Natural killer cell (primary cell): ENCODE results near the gene OR4D1. TPM values are rescaled to one million over a fixed set of nuclear protein-coding genes. Genes with fewer than 3 reads are reported as not detected.

Source experiments
- ATAC-seq, 3 donors: fragments of 150-1000 bp in 2 of 3; fragments of 200-7000 bp in 1 of 3; cut with Tn5 transposase; 1 replicate in 1 of 3; 2 replicates in 2 of 3; pipeline ENCODE4 v1.10.0; 2021; ENCODE audit warnings: mild to moderate bottlenecking in 2 of 3, moderate library complexity in 2 of 3
- DNase-seq, 2 donors: peaks; one replicate each; pipeline versions ENCODE4 v3.0.0 to v3.0.0-alpha.2; 2013 to 2021; ENCODE audit warnings: mixed read lengths in 1 of 2
- H3K27ac ChIP-seq: one replicate; pipeline ENCODE4 v1.5.1; 2013; ENCODE audit warnings: mild to moderate bottlenecking, low read length
- H3K27me3 ChIP-seq: one replicate; pipeline ENCODE4 v1.6.1; 2013; ENCODE audit warnings: low read length; ENCODE audit not compliant: control insufficient read depth, insufficient read depth
- H3K36me3 ChIP-seq: one replicate; pipeline ENCODE4 v1.6.1; 2013; ENCODE audit warnings: low read length; ENCODE audit not compliant: control insufficient read depth, insufficient read depth
- H3K4me1 ChIP-seq: one replicate; pipeline ENCODE4 v1.6.1; 2013; ENCODE audit warnings: low read length; ENCODE audit not compliant: control insufficient read depth, insufficient read depth
- H3K4me3 ChIP-seq: one replicate; pipeline ENCODE4 v1.5.1; 2013; ENCODE audit warnings: low read length
- H3K9me3 ChIP-seq: one replicate; pipeline ENCODE4 v1.6.1; 2013; ENCODE audit warnings: low read length; ENCODE audit not compliant: control insufficient read depth, insufficient read depth
- H3K27ac Mint-ChIP-seq, 2 donors: one replicate each; pipeline ENCODE4 v1.8.0; 2022; ENCODE audit warnings: mild to moderate bottlenecking in 2 of 2, mixed read lengths in 2 of 2, moderate library complexity in 1 of 2
- H3K27me3 Mint-ChIP-seq, 2 donors: one replicate each; pipeline ENCODE4 v1.8.0; 2022; ENCODE audit warnings: low read depth in 2 of 2, mixed read lengths in 2 of 2
- H3K36me3 Mint-ChIP-seq: one replicate; pipeline ENCODE4 v1.8.0; 2022; ENCODE audit warnings: mixed read lengths
- H3K4me1 Mint-ChIP-seq, 2 donors: one replicate each; pipeline ENCODE4 v1.8.0; 2022; ENCODE audit warnings: mixed read lengths in 2 of 2
- H3K4me3 Mint-ChIP-seq: one replicate; pipeline ENCODE4 v1.8.0; 2022; ENCODE audit warnings: mild to moderate bottlenecking, moderate library complexity, mixed read lengths
- H3K9me3 Mint-ChIP-seq, 2 donors: one replicate each; pipeline ENCODE4 v1.8.0; 2022; ENCODE audit warnings: mixed read lengths in 2 of 2
- CTCF ChIP-seq: fragments of 200-600 bp; IDR thresholded peaks from one replicate; pipeline ENCODE4 v1.8.0; 2022; ENCODE audit warnings: antibody characterized with exemption
- WGBS: methylation state at CpG from one replicate; pipeline ENCODE4 v1.1.7; 2013; ENCODE audit warnings: missing lambda C conversion rate; ENCODE audit not compliant: insufficient coverage; 5-methylcytosine and 5-hydroxymethylcytosine counted together
- intact Hi-C: fragments of 100-400 bp; cut with micrococcal nuclease; formaldehyde crosslinking; loops from one replicate; pipeline ENCODE4 v1.14.2; 2022
- total RNA-seq, 4 donors: library from RNA; stranded (reverse); fragments of 120-200 nt in 1 of 4; gene quantifications; one replicate each; pipeline versions ENCODE4 v1.2.3 to v1.2.4, GENCODE V29; 2013 to 2022

The OR4D1 gene
- total RNA-seq, 3 donors from 2014 or later (not counting 1 experiment from before 2014, with no cell fraction given), result 1.0 to 1.6 (median 1.2) TPM

- Histone ChIP-seq H3K4me1 (no peaks in the 10 kb centered on the region), H3K27ac (no peak overlapping the region), H3K9me3 (peaks cover 4% of the 10 kb centered on the region), H3K27me3 (no peaks in the 10 kb centered on the region), H3K4me3 (no peak overlapping the region), H3K36me3 (no peaks in the 10 kb centered on the region)
- Mint-ChIP-seq H3K36me3 (peaks cover 37% of the 10 kb centered on the region), H3K4me1 (no peaks in the 10 kb centered on the region), H3K9me3 (peaks cover 6 to 18% of the 10 kb centered on the region in 2 donors), H3K27me3 (no peaks in the 10 kb centered on the region), H3K4me3 (no peak overlapping the region), H3K27ac (no peak overlapping the region)
- no CpG with 5 or more reads among the region's 1 CpG for WGBS
- DNase-seq (no peak), ATAC-seq (no peak)
- intact Hi-C loops, result no loop called here
- TF ChIP-seq CTCF, result no peak
These were observed 3.4 kb upstream of the OR4D1 start for GRCh38 chr17:58144801-58145200.

GRCh38 chr17:58148609-58149008 is 425 bp downstream of the OR4D1 start:
- Histone ChIP-seq H3K4me1 (peaks cover 17% of the 10 kb centered on the region), H3K9me3 (peaks cover 4% of the 10 kb centered on the region), H3K27me3 (no peaks in the 10 kb centered on the region), H3K36me3 (no peaks in the 10 kb centered on the region), H3K27ac (no peak overlapping the region), H3K4me3 (no peak overlapping the region)
- Mint-ChIP-seq H3K9me3 (peaks cover 6 to 18% of the 10 kb centered on the region in 2 donors), H3K4me3 (no peak overlapping the region), H3K36me3 (peaks cover 37% of the 10 kb centered on the region), H3K27me3 (no peaks in the 10 kb centered on the region), H3K4me1 (peaks cover 21 to 28% of the 10 kb centered on the region in 2 donors), H3K27ac (no peak overlapping the region)
- TF ChIP-seq CTCF, result no peak
- intact Hi-C loops, result no loop called here
- 94% methylated on average over 2 of the region's 3 CpGs for WGBS
- no peak for DNase-seq
- ATAC-seq, result no peak

- Histone ChIP-seq H3K36me3 (no peaks in the 10 kb centered on the region), H3K4me3 (no peak overlapping the region), H3K27me3 (no peaks in the 10 kb centered on the region), H3K9me3 (no peaks in the 10 kb centered on the region), H3K4me1 (peaks cover 28% of the 10 kb centered on the region), H3K27ac (no peak overlapping the region)
- TF ChIP-seq CTCF, result no peak
- H3K27me3 Mint-ChIP-seq, result no peaks in the 10 kb centered on the region
- intact Hi-C loops, result no loop called here
- WGBS, result 97% methylated on average over 6 of the region's 6 CpGs
- H3K36me3 Mint-ChIP-seq, result peaks cover 20% of the 10 kb centered on the region
- no peak overlapping the region for H3K4me3 Mint-ChIP-seq
- peaks cover 36 to 46% of the 10 kb centered on the region in 2 donors for H3K4me1 Mint-ChIP-seq
- DNase-seq (no peak), ATAC-seq (no peak)
- H3K27ac Mint-ChIP-seq, result no peak overlapping the region
- H3K9me3 Mint-ChIP-seq, result peaks cover 4 to 10% of the 10 kb centered on the region in 2 donors
These were observed 2.2 kb downstream of the OR4D1 start for GRCh38 chr17:58150394-58150793.

GRCh38 chr17:58153046-58153445 is 4.9 kb downstream of the OR4D1 start:
- Histone ChIP-seq H3K9me3 (no peaks in the 10 kb centered on the region), H3K4me3 (no peak overlapping the region), H3K36me3 (no peaks in the 10 kb centered on the region), H3K27ac (peak overlapping the region; percentile 87), H3K4me1 (peaks cover 51% of the 10 kb centered on the region), H3K27me3 (no peaks in the 10 kb centered on the region)
- Mint-ChIP-seq H3K4me3 (peak overlapping the region; percentile 78), H3K4me1 (peaks cover 59 to 62% of the 10 kb centered on the region in 2 donors), H3K27me3 (no peaks in the 10 kb centered on the region), H3K36me3 (no peaks in the 10 kb centered on the region), H3K27ac (peak overlapping the region; percentile 86 to 93), H3K9me3 (no peaks in the 10 kb centered on the region)
- intact Hi-C loops, result no loop called here
- ATAC-seq, result peak; percentile 36 to 74 (median 62)
- DNase-seq, result peak in 1 of 2 donors; percentile 88
- TF ChIP-seq CTCF, result no peak
- WGBS, result 0% methylated on average over 2 of the region's 2 CpGs
